Mesendoderm (in vitro differentiated cells): ENCODE results near the gene FAM110C.
"Not testable (repeated sequence)": the region's sequence is repeated elsewhere in the genome, so short reads cannot be mapped to it uniquely, and the experiment has no call there.

Source experiments
- DNase-seq: peaks from one replicate; pipeline ENCODE4 v3.0.0; 2013
- H2AK5ac ChIP-seq: 2 replicates; pipeline ENCODE4 v1.6.1; 2013; ENCODE audit warnings: low read length, inconsistent platforms
- H2BK120ac ChIP-seq: 2 replicates; pipeline ENCODE4 v1.6.1; 2013; ENCODE audit warnings: low read depth, mild to moderate bottlenecking, low read length, moderate library complexity, mixed read lengths
- H2BK15ac ChIP-seq: replicated peaks from 2 replicates; pipeline ENCODE4 v1.6.1; 2013; ENCODE audit warnings: low read depth, mild to moderate bottlenecking, moderate library complexity
- H2BK5ac ChIP-seq: 2 replicates; pipeline ENCODE4 v1.6.1; 2013; ENCODE audit warnings: low read length, inconsistent platforms
- H3K18ac ChIP-seq: 2 replicates; pipeline ENCODE4 v1.6.1; 2013; ENCODE audit warnings: mild to moderate bottlenecking, low read length, mixed read lengths
- H3K23ac ChIP-seq: one replicate; pipeline ENCODE4 v1.6.1; 2013; ENCODE audit warnings: low read length
- H3K27ac ChIP-seq: 2 replicates; pipeline ENCODE4 v1.5.1; 2013; ENCODE audit warnings: low read depth, mild to moderate bottlenecking, inconsistent platforms, low read length, moderate library complexity
- H3K27me3 ChIP-seq: 2 replicates; pipeline ENCODE4 v1.6.1; 2013; ENCODE audit warnings: low read length, control low read depth, mild to moderate bottlenecking, inconsistent platforms; ENCODE audit not compliant: insufficient read depth, poor library complexity
- H3K36me3 ChIP-seq: 2 replicates; pipeline ENCODE4 v1.6.1; 2013; ENCODE audit warnings: low read length, inconsistent platforms; ENCODE audit not compliant: control insufficient read depth, insufficient read depth
- H3K4ac ChIP-seq: one replicate; pipeline ENCODE4 v1.6.1; 2013; ENCODE audit warnings: low read depth, mild to moderate bottlenecking, low read length, moderate library complexity
- H3K4me1 ChIP-seq: 2 replicates; pipeline ENCODE4 v1.6.1; 2013; ENCODE audit warnings: low read depth, low read length, inconsistent platforms; ENCODE audit not compliant: control insufficient read depth
- H3K4me2 ChIP-seq: 2 replicates; pipeline ENCODE4 v1.6.1; 2013; ENCODE audit warnings: low read length
- H3K4me3 ChIP-seq: 2 replicates; pipeline ENCODE4 v1.5.1; 2013; ENCODE audit warnings: mild to moderate bottlenecking, low read length
- H3K56ac ChIP-seq: one replicate; pipeline ENCODE4 v1.6.1; 2013; ENCODE audit warnings: low read length
- H3K79me1 ChIP-seq: 2 replicates; pipeline ENCODE4 v1.6.1; 2013; ENCODE audit warnings: low read length, inconsistent platforms
- H3K79me2 ChIP-seq: 2 replicates; pipeline ENCODE4 v1.6.1; 2013; ENCODE audit warnings: mild to moderate bottlenecking, low read length; ENCODE audit not compliant: control insufficient read depth, insufficient read depth
- H3K9ac ChIP-seq: 2 replicates; pipeline ENCODE4 v1.6.1; 2013; ENCODE audit warnings: low read length, inconsistent platforms
- H4K5ac ChIP-seq: one replicate; pipeline ENCODE4 v1.6.1; 2013; ENCODE audit warnings: low read length
- H4K8ac ChIP-seq: one replicate; pipeline ENCODE4 v1.6.1; 2013; ENCODE audit warnings: low read depth, mild to moderate bottlenecking, control low read depth, low read length, moderate library complexity
- WGBS: extraction: QIAGEN DNeasy Blood & Tissue Kit; methylation state at CpG from one replicate; pipeline ENCODE4 v1.1.7; 2013; ENCODE audit warnings: low lambda C conversion rate, missing lambda C conversion rate; ENCODE audit not compliant: insufficient coverage; ENCODE audit errors: extremely low coverage; 5-methylcytosine and 5-hydroxymethylcytosine counted together

Gene FAM110C

GRCh38 chr2:28406-28975 lies 17.8 kb downstream of the FAM110C start:
- Histone ChIP-seq H3K4ac (no peak overlapping the region), H3K18ac (no peak overlapping the region), H3K4me3 (no peak overlapping the region), H2BK5ac (no peak overlapping the region), H3K27ac (no peak overlapping the region), H3K36me3 (no peaks in the 10 kb centered on the region), H3K23ac (no peak overlapping the region), H3K4me1 (no peaks in the 10 kb centered on the region), H3K4me2 (no peak overlapping the region), H3K79me2 (no peaks in the 10 kb centered on the region), H3K27me3 (no peaks in the 10 kb centered on the region), H2BK15ac (no peak overlapping the region), H2AK5ac (no peak overlapping the region), H4K5ac (no peak overlapping the region), H2BK120ac (no peak overlapping the region), H4K8ac (no peak overlapping the region), H3K56ac (no peak overlapping the region), H3K9ac (no peak overlapping the region), H3K79me1 (no peaks in the 10 kb centered on the region)
- no CpG with 5 or more reads among the region's 5 CpGs for WGBS
- DNase-seq = no peak

GRCh38 chr2:26891-27290 lies 19.4 kb downstream of the FAM110C start:
- Histone ChIP-seq H3K23ac (no peak overlapping the region), H3K56ac (no peak overlapping the region), H3K4ac (no peak overlapping the region), H2BK120ac (no peak overlapping the region), H3K9ac (no peak overlapping the region), H4K5ac (no peak overlapping the region), H3K36me3 (no peaks in the 10 kb centered on the region), H3K27me3 (no peaks in the 10 kb centered on the region), H3K18ac (no peak overlapping the region), H3K27ac (no peak overlapping the region), H2AK5ac (no peak overlapping the region), H3K79me1 (no peaks in the 10 kb centered on the region), H2BK5ac (no peak overlapping the region), H3K4me2 (no peak overlapping the region), H2BK15ac (no peak overlapping the region), H4K8ac (no peak overlapping the region), H3K4me1 (no peaks in the 10 kb centered on the region), H3K4me3 (no peak overlapping the region), H3K79me2 (no peaks in the 10 kb centered on the region)
- no CpG with 5 or more reads among the region's 4 CpGs for WGBS
- no peak for DNase-seq

GRCh38 chr2:25543-25942 lies 20.8 kb downstream of the FAM110C start:
- H3K27ac ChIP-seq = no peak overlapping the region
- no peak overlapping the region for H3K4me3 ChIP-seq
- H2AK5ac ChIP-seq = no peak overlapping the region
- no peak overlapping the region for H2BK5ac ChIP-seq
- no peak overlapping the region for H4K5ac ChIP-seq
- no peaks in the 10 kb centered on the region for H3K36me3 ChIP-seq
- WGBS = no CpG with 5 or more reads among the region's 4 CpGs
- H3K56ac ChIP-seq = no peak overlapping the region
- H2BK120ac ChIP-seq = no peak overlapping the region
- no peaks in the 10 kb centered on the region for H3K79me1 ChIP-seq
- H3K27me3 ChIP-seq = no peaks in the 10 kb centered on the region
- H3K23ac ChIP-seq = no peak overlapping the region
- H2BK15ac ChIP-seq = no peak overlapping the region
- no peak for DNase-seq
- H3K9ac ChIP-seq = no peak overlapping the region
- H3K4me1 ChIP-seq = no peaks in the 10 kb centered on the region
- H3K18ac ChIP-seq = no peak overlapping the region
- H4K8ac ChIP-seq = no peak overlapping the region
- H3K4ac ChIP-seq = no peak overlapping the region
- no peak overlapping the region for H3K4me2 ChIP-seq
- H3K79me2 ChIP-seq = no peaks in the 10 kb centered on the region

GRCh38 chr2:24591-24990 lies 21.7 kb downstream of the FAM110C start:
- H3K79me1 ChIP-seq, H3K27me3 ChIP-seq, H2BK120ac ChIP-seq, H2BK15ac ChIP-seq, H3K4me3 ChIP-seq, H3K18ac ChIP-seq, H3K56ac ChIP-seq, H3K79me2 ChIP-seq, H3K4me1 ChIP-seq, H3K9ac ChIP-seq, H3K36me3 ChIP-seq, H2BK5ac ChIP-seq, H3K4ac ChIP-seq, H4K5ac ChIP-seq, H2AK5ac ChIP-seq, H3K4me2 ChIP-seq, H4K8ac ChIP-seq, H3K27ac ChIP-seq, H3K23ac ChIP-seq: not testable (repeated sequence)
- DNase-seq = peak; percentile 60
- WGBS = no CpG with 5 or more reads among the region's 4 CpGs

- Histone ChIP-seq H3K18ac (no peak overlapping the region), H3K9ac (no peak overlapping the region), H3K4me2 (no peak overlapping the region), H3K36me3 (no peaks in the 10 kb centered on the region), H2BK5ac (no peak overlapping the region), H3K79me2 (no peaks in the 10 kb centered on the region), H2BK15ac (no peak overlapping the region), H3K4me3 (no peak overlapping the region), H3K23ac (no peak overlapping the region), H4K5ac (no peak overlapping the region), H3K79me1 (no peaks in the 10 kb centered on the region), H3K4ac (no peak overlapping the region), H2BK120ac (no peak overlapping the region), H2AK5ac (no peak overlapping the region), H3K27me3 (no peaks in the 10 kb centered on the region), H3K4me1 (no peaks in the 10 kb centered on the region), H3K27ac (no peak overlapping the region), H4K8ac (no peak overlapping the region), H3K56ac (no peak overlapping the region)
- DNase-seq = no peak
Observed at GRCh38 chr2:24107-24506, 22.2 kb downstream of the FAM110C start.

GRCh38 chr2:23283-23682 lies 23.0 kb downstream of the FAM110C start:
- Histone ChIP-seq H3K23ac (no peak overlapping the region), H3K27me3 (no peaks in the 10 kb centered on the region), H3K4ac (no peak overlapping the region), H4K5ac (no peak overlapping the region), H2BK5ac (no peak overlapping the region), H2BK120ac (no peak overlapping the region), H3K9ac (no peak overlapping the region), H3K79me1 (no peaks in the 10 kb centered on the region), H3K27ac (no peak overlapping the region), H2BK15ac (no peak overlapping the region), H3K4me3 (no peak overlapping the region), H3K4me2 (no peak overlapping the region), H3K4me1 (no peaks in the 10 kb centered on the region), H3K79me2 (no peaks in the 10 kb centered on the region), H2AK5ac (no peak overlapping the region), H3K36me3 (no peaks in the 10 kb centered on the region), H3K56ac (no peak overlapping the region), H4K8ac (no peak overlapping the region), H3K18ac (no peak overlapping the region)
- WGBS = no CpG with 5 or more reads among the region's 1 CpG
- DNase-seq = no peak
